OCI-LY3 (cell line): ENCODE data around the gene TMEM18.

Source experiments
- CTCF ChIP-seq: fragments of 200-600, 300-600 bp; sonication (generic); IDR thresholded peaks from 2 replicates; pipeline ENCODE4 v1.5.1; 2014; ENCODE audit warnings: antibody characterized with exemption, low read length, low read depth
- EZH2phosphoT487 ChIP-seq: fragments of 200-600 bp; shearing (Covaris generic); IDR thresholded peaks from 2 replicates; pipeline ENCODE4 v1.6.1; 2018; ENCODE audit warnings: antibody characterized with exemption, mixed run types, low read depth

GRCh38 chr2:628651-629050, 48.6 kb downstream of the TMEM18 start:
- TF ChIP-seq CTCF, result no peak
- TF ChIP-seq EZH2phosphoT487, result no peak
